IPS DF 6.9 (cell line): ENCODE measurements around the gene CCDC146.

Source experiments
- DNase-seq: peaks from one replicate; pipeline ENCODE4 v3.0.0-alpha.2; 2013; ENCODE audit warnings: low read depth, low spot score
- H3K27ac ChIP-seq: one replicate; pipeline ENCODE4 v1.5.1; 2013; ENCODE audit warnings: low read length, control low read depth
- H3K27me3 ChIP-seq: 2 replicates; pipeline ENCODE4 v1.6.1; 2013; ENCODE audit warnings: mild to moderate bottlenecking, low read length; ENCODE audit not compliant: control insufficient read depth, insufficient read depth
- H3K36me3 ChIP-seq: 2 replicates; pipeline ENCODE4 v1.6.1; 2013; ENCODE audit warnings: low read length; ENCODE audit not compliant: control insufficient read depth, insufficient read depth
- H3K4me1 ChIP-seq: 2 replicates; pipeline ENCODE4 v1.6.1; 2013; ENCODE audit warnings: low read length; ENCODE audit not compliant: control insufficient read depth, insufficient read depth
- H3K4me3 ChIP-seq: 2 replicates; pipeline ENCODE4 v1.5.1; 2013; ENCODE audit warnings: mild to moderate bottlenecking, low read length
- H3K9me3 ChIP-seq: 2 replicates; pipeline ENCODE4 v1.6.1; 2013; ENCODE audit warnings: low read length, inconsistent platforms; ENCODE audit not compliant: control insufficient read depth, insufficient read depth
- WGBS: extraction: QIAGEN DNeasy Blood & Tissue Kit; methylation state at CpG from one replicate; pipeline ENCODE4 v1.1.7; 2013; ENCODE audit warnings: mixed read lengths, missing lambda C conversion rate; ENCODE audit not compliant: insufficient read length, insufficient coverage; 5-methylcytosine and 5-hydroxymethylcytosine counted together

CCDC146 gene

DNA sequence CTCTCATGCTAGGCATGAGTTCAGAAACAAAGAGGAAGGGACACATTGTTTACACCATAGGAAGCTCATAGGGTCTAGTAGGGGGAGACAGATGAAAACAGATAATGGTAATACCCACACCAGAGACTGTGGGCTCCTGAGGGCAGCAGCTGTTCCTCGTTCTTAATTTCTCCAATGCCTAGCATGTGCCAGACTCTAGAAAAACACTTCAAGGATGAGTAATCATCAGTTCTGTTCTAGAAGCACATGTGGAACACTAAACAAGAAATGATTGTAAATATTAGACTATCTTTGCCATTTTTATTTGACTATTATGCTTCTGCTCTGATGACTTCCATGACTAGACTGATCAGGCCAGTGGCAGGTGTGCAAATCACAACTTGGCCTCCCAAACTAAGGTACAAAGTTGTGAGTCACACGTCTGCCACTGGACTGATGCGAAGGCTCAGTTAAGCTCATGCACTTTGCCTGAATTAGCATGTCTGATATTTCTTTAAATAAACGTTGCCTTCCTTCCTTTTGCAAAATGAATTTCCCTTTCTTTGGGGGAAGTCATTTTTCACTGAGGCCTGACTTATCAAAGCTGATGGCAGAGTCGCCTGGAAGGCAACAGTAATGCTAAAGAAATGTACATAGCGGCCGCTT is 166.4 kb downstream of the CCDC146 start:
- Histone ChIP-seq H3K27ac (no peak overlapping the region), H3K9me3 (0 out of 2 replicates have a peak, but pooled peaks cover 1% of the 10 kb centered on the region), H3K4me1 (no peaks in the 10 kb centered on the region), H3K27me3 (no peaks in the 10 kb centered on the region), H3K4me3 (no peak overlapping the region), H3K36me3 (no peaks in the 10 kb centered on the region)
- no peak for DNase-seq
- no CpG with 5 or more reads among the region's 7 CpGs for WGBS

DNA sequence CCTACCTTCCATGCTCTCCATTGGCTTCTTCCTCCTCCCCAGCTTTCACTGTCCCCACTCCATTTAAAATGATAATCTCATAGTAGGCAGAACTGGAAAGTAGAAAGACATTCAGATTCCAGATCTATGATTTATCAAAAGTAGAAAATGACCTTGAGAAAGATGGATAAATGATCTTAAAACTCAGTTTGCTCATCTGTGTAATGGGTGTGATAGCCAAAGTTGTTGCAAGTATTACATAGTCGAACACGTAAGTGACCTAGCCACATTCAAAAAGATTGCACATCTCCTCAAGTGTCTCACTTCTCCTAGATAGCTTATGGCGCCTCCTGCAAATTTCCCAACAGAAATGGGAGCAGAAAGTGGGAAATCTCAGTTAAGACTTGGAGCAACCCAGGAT is 167.0 kb downstream of the CCDC146 start:
- H3K4me3 ChIP-seq: no peak overlapping the region
- 0 out of 2 replicates have a peak, but pooled peaks cover 1% of the 10 kb centered on the region for H3K9me3 ChIP-seq
- WGBS: no CpG with 5 or more reads among the region's 3 CpGs
- H3K27ac ChIP-seq: no peak overlapping the region
- no peak for DNase-seq
- H3K27me3 ChIP-seq: no peaks in the 10 kb centered on the region
- H3K4me1 ChIP-seq: no peaks in the 10 kb centered on the region
- H3K36me3 ChIP-seq: no peaks in the 10 kb centered on the region

DNA sequence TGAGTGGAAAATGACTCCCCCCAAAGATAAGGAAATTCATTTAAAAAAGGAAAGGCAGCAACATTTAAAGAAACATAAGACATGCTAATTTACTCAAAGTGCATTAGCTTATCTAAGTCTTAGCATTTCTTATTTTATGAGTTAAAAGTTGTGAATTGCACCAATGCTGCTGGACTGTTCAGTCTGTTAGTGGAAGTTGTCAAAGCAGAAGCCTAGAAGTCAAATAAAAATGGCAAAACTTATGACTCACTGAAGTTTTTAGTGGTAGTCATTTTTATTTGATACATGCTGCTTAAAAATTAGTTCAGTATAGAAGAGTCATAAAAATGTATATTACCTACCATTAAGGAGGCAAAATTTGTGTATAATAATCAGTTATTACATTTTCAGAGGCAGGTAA is 168.0 kb downstream of the CCDC146 start:
- Histone ChIP-seq H3K36me3 (no peaks in the 10 kb centered on the region), H3K27me3 (no peaks in the 10 kb centered on the region), H3K9me3 (0 out of 2 replicates have a peak, but pooled peaks cover 1% of the 10 kb centered on the region), H3K4me1 (no peaks in the 10 kb centered on the region), H3K4me3 (no peak overlapping the region), H3K27ac (no peak overlapping the region)
- no peak for DNase-seq

DNA sequence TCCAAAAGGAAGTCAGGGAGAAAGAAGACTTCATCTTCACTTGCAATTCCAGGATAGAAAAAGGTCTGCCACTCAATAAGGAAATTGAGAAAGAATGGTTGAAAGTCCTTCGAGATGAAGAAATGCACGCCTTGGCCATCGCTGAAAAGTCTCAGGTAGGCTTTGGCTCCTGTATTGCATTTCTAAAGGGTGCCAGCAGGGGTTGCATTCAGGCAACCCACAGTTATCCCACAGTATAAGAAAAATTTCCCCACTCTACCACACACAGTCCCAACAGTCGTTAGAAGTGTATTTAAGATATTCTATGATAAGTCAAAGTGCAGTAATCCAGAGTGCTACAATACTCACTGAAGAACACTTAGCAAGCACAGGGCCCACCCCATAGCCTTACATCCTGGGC is 170.6 kb downstream of the CCDC146 start:
- WGBS: no CpG with 5 or more reads among the region's 4 CpGs
- Histone ChIP-seq H3K4me3 (no peak overlapping the region), H3K9me3 (0 out of 2 replicates have a peak, but pooled peaks cover 1% of the 10 kb centered on the region), H3K36me3 (no peaks in the 10 kb centered on the region), H3K27me3 (no peaks in the 10 kb centered on the region), H3K27ac (no peak overlapping the region), H3K4me1 (no peaks in the 10 kb centered on the region)
- no peak for DNase-seq

DNA sequence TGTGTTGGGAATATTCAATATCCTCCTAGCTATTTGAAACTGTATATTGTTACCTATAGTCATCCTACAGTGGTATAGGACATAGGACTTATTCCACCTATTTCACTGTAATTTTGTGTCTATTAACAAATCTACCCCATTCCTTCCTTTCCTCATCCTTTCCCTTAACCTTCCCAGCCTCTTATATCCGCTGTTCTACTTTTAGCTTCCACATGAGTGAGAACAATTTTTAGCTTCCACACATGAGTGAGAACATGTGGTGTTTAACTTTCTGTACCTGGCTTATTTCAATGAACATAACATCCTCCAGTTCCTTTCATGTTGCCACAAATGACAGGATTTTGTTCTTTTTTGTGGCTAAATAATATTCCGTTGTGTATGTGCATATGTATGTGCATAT is 173.1 kb downstream of the CCDC146 start:
- Histone ChIP-seq H3K4me3 (no peak overlapping the region), H3K9me3 (no peaks in the 10 kb centered on the region), H3K27me3 (no peaks in the 10 kb centered on the region), H3K4me1 (no peaks in the 10 kb centered on the region), H3K27ac (no peak overlapping the region), H3K36me3 (no peaks in the 10 kb centered on the region)
- WGBS: 100% methylated on average over 1 of the region's 2 CpGs
- no peak for DNase-seq

DNA sequence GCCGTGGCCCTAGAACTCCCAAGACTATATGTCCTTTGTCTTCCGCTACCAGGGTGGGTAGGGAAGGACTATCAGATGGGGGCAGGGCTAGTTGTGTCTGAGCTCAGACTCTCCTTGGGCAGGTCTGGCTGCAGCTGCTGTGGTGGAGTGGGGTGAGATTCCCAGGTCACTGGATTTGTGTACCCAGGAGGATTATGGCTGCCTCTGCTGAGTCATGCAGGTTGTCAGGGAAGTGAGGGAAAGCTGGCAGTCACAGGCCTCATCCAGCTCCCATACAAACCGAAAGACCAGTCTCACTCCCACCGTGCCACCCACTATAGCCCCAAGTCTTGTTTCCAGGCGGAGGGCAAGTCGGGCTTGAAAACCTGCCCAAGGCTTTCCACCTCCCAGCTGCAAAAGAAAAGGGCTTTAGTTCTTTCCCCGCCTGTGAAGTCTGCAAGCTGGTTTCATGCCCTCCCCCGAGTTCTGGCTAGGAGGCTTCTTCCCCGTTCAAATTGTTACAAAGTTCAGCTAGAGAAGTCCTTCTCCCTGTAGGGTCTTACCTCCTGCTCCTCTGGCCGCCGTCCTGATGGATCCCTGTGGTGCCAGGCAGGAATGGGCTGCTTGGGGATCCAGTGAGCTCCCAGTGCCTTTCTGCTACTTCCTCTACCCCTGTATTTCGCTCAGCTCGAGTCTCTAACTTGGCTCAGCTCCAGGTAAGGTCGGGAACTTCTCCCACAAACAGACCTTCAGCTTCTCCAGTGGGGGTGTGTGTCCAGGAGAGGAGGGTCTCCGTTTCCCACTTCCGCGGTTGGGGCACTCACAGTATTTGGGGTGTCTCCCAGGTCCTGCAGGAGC is 184.0 kb downstream of the CCDC146 start:
- Histone ChIP-seq H3K36me3 (no peaks in the 10 kb centered on the region), H3K9me3 (no peaks in the 10 kb centered on the region), H3K27me3 (no peaks in the 10 kb centered on the region), H3K4me1 (no peaks in the 10 kb centered on the region), H3K4me3 (no peak overlapping the region), H3K27ac (no peak overlapping the region)
- no peak for DNase-seq
- no CpG with 5 or more reads among the region's 17 CpGs for WGBS

DNA sequence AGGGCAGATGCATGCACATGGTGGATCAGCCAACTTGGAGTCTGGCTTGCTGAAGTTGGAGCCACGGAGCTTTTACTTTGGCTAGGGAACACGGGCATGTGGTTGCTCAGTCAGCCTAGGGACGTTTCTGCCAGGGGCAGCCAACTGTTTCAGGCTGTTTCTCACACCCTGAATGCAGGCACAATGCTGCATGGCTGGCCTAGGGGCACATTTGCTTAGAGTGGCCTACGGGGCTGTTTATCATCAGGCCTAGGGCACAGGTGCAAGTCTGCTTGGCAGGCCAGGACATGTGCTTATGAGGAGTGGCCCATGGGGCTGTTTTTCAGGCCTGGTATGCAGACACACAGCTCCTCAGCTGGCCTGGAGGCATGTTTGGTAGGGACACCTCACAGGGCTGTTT is 186.4 kb downstream of the CCDC146 start:
- WGBS: no CpG with 5 or more reads among the region's 4 CpGs
- no peak for DNase-seq
- Histone ChIP-seq H3K4me1 (no peaks in the 10 kb centered on the region; the same call in 1 of the 2 replicates), H3K27ac (no peak overlapping the region), H3K27me3 (no peaks in the 10 kb centered on the region), H3K36me3 (no peaks in the 10 kb centered on the region), H3K4me3 (no peak overlapping the region), H3K9me3 (no peaks in the 10 kb centered on the region)

DNA sequence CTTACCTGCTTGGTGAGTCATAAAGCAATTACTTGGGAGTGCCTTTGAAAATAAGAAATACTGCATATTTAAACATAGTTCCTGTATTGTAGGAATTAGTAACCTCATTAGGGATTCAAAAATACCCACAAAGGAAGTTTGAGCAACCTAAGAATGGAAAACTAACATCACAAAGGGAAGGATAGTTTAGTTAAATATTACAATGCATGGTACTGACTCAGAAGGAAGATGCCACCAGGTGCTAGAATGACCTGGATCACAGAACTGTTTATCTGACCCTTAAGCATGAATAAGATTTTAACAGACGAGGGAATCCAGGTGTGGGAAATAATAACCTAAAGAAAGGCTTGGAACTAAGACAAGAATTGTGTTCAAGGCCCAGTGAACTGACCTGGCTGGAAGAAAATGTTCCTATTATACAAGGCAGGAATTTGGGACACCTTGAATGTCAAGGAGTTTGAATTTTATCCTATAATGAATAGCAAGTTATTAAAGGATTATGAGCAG is 187.4 kb downstream of the CCDC146 start:
- H3K4me1 ChIP-seq: no peaks in the 10 kb centered on the region; the same call in 1 of the 2 replicates
- no peaks in the 10 kb centered on the region for H3K36me3 ChIP-seq
- H3K27me3 ChIP-seq: no peaks in the 10 kb centered on the region
- WGBS: no CpG with 5 or more reads among the region's 1 CpG
- H3K9me3 ChIP-seq: no peaks in the 10 kb centered on the region
- H3K4me3 ChIP-seq: no peak overlapping the region
- DNase-seq: no peak
- H3K27ac ChIP-seq: no peak overlapping the region

DNA sequence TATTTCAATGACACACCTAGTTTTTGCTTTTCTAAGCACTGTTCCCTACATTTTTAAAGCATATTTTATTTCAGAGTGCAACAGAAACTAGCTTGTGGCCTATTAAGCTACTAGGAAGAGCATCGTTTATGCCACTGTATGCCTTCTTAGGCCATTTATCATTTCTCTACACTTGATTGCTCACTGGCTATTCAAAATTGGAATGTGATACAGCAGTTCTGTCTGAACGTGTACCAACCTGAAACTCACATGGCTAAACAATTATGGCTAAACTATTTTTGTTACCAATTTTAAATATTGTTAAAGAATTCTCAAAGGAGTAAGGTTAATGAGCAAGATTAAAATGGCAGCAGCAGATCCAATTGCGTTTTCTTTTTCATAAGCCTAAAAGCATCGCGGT is 188.6 kb downstream of the CCDC146 start:
- H3K9me3 ChIP-seq: no peaks in the 10 kb centered on the region
- no peaks in the 10 kb centered on the region for H3K36me3 ChIP-seq
- no CpG with 5 or more reads among the region's 5 CpGs for WGBS
- H3K4me1 ChIP-seq: no peaks in the 10 kb centered on the region; the same call in 1 of the 2 replicates
- H3K27ac ChIP-seq: no peak overlapping the region
- H3K4me3 ChIP-seq: no peak overlapping the region
- DNase-seq: no peak
- H3K27me3 ChIP-seq: no peaks in the 10 kb centered on the region

DNA sequence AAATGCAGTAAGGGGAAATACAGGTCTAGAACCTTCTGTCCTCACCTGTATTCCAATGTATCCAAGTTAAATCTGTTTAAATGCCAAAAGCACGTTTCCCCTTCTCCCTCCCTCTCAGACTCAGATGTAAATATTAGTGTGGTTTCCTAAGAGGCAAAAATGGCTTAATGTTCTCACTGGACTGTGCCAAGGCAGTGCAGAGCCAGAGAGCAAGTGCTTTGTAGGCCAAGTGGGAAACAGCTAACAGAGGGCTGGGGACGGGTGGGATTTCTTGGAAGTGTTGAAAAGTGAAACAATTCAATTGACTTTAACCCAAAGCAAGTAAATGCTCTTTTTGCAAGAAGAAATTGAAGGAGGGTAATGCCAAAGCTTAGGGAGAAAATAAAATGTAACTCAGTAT is 190.7 kb downstream of the CCDC146 start:
- H3K27me3 ChIP-seq: no peaks in the 10 kb centered on the region
- H3K4me1 ChIP-seq: no peaks in the 10 kb centered on the region; the same call in 1 of the 2 replicates
- no peak overlapping the region for H3K4me3 ChIP-seq
- DNase-seq: no peak
- no peak overlapping the region for H3K27ac ChIP-seq
- H3K36me3 ChIP-seq: no peaks in the 10 kb centered on the region
- WGBS: no CpG with 5 or more reads among the region's 2 CpGs
- no peaks in the 10 kb centered on the region for H3K9me3 ChIP-seq
